Ectodermal cell (in vitro differentiated cells): ENCODE results near the gene FAM221A. TPM values are rescaled to one million over a fixed set of nuclear protein-coding genes. Genes with fewer than 3 reads are reported as not detected.

Source experiments
- H3K27ac ChIP-seq: 2 replicates; pipeline ENCODE4 v1.7.0; 2013; ENCODE audit warnings: mild to moderate bottlenecking, low read depth, low read length; ENCODE audit not compliant: insufficient read depth, poor library complexity, severe bottlenecking
- H3K27me3 ChIP-seq: 2 replicates; pipeline ENCODE4 v1.7.0; 2013; ENCODE audit warnings: mild to moderate bottlenecking, low read length; ENCODE audit not compliant: insufficient read depth, control insufficient read depth, poor library complexity, severe bottlenecking
- H3K36me3 ChIP-seq: one replicate; pipeline ENCODE4 v1.7.0; 2013; ENCODE audit warnings: low read length; ENCODE audit not compliant: control insufficient read depth, insufficient read depth
- H3K4me1 ChIP-seq: one replicate; pipeline ENCODE4 v1.7.0; 2013; ENCODE audit warnings: low read length; ENCODE audit not compliant: control insufficient read depth, insufficient read depth
- H3K4me3 ChIP-seq: 2 replicates; pipeline ENCODE4 v1.7.0; 2013; ENCODE audit warnings: low read depth, low read length, control low read depth; ENCODE audit not compliant: insufficient read depth
- H3K9me3 ChIP-seq: 2 replicates; pipeline ENCODE4 v1.7.0; 2013; ENCODE audit warnings: mild to moderate bottlenecking, low read length, moderate library complexity; ENCODE audit not compliant: control insufficient read depth
- WGBS, 2 experiments: methylation state at CpG; one replicate each; pipeline ENCODE4 v1.1.7; 2013; ENCODE audit warnings: missing lambda C conversion rate in 2 of 2; 5-methylcytosine and 5-hydroxymethylcytosine counted together
- polyA plus RNA-seq, 4 experiments: library from polyadenylated mRNA; stranded (reverse); fragments of 50-300 nt; gene quantifications; one replicate each; pipeline ENCODE4 v1.2.3, GENCODE V29; 2013

The FAM221A gene, protein sequence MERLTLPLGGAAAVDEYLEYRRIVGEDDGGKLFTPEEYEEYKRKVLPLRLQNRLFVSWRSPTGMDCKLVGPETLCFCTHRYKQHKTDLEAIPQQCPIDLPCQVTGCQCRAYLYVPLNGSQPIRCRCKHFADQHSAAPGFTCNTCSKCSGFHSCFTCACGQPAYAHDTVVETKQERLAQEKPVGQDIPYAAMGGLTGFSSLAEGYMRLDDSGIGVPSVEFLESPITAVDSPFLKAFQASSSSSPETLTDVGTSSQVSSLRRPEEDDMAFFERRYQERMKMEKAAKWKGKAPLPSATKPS
- polyA plus RNA-seq (2013, experiment 1 of 4) = 7.7 TPM
- polyA plus RNA-seq (2013, experiment 2 of 4) = 7.6 TPM
- 5.4 TPM for polyA plus RNA-seq (2013, experiment 3 of 4)
- polyA plus RNA-seq (2013, experiment 4 of 4) = 6.0 TPM

DNA sequence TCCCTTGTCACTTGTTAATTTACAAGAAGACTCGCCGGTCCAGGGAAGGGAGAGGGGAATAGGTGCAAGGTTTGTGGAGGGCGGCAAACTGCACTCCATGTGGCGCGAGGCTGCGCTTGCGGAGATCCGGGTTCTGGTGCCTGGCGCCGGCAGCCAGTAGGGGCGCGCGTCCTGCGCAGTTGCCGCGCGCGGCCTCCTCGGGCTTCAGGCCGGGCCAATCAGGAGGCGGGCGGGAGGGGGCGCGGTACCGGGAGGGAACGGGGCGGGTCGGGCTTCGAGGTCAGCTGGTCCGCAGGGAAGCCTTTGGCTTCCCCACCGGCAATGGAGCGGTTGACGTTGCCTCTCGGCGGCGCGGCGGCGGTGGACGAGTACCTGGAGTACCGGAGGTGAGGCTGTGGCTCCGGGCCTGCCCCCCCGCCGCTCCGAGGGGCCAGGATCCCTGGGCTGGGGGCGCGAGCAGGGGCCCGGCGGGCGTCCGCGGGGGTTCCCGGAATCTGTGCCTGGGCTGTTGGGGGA is at the start of gene FAM221A:
TSS of gene FAM221A (plus strand) at position 302 of the 516 bp plus-strand sequence. CDS start at position 322, 20 bp downstream.
- Histone ChIP-seq H3K9me3 (no peaks in the 10 kb centered on the region), H3K27me3 (peaks cover 5% of the 10 kb centered on the region), H3K4me1 (no peaks in the 10 kb centered on the region), H3K27ac (peak within 1 kb of the TSS; percentile 56), H3K36me3 (no peaks in the 10 kb centered on the region), H3K4me3 (peak within 1 kb of the TSS; percentile 39)
- WGBS, 2 experiments = 26 to 32% methylated on average over 53 of the region's 53 CpGs

DNA sequence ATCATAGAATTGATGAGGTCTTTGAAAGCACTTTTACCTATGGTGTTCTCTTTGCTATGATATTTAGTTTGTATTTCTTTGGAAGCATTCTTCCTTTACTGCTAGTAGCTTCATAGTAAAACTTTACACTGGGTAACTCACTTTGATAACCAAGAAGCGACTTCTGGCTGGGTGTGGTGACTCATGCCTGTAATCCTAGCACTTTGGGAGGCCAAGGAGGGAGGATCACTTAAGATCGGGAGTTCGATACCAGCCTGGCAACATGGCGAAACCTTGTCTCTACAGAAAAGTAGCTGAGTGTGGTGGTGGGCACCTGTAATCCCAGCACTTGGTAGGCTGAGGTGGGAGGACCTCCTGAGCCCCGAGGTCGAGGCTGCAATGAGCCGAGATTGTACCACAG is 46.6 kb upstream of the FAM221A start:
- Histone ChIP-seq H3K4me1 (no peaks in the 10 kb centered on the region), H3K36me3 (no peaks in the 10 kb centered on the region), H3K27me3 (no peaks in the 10 kb centered on the region), H3K27ac (no peak overlapping the region), H3K9me3 (no peaks in the 10 kb centered on the region), H3K4me3 (no peak overlapping the region)
- 93 to 95% methylated on average over 7 of the region's 7 CpGs for WGBS, 2 experiments

DNA sequence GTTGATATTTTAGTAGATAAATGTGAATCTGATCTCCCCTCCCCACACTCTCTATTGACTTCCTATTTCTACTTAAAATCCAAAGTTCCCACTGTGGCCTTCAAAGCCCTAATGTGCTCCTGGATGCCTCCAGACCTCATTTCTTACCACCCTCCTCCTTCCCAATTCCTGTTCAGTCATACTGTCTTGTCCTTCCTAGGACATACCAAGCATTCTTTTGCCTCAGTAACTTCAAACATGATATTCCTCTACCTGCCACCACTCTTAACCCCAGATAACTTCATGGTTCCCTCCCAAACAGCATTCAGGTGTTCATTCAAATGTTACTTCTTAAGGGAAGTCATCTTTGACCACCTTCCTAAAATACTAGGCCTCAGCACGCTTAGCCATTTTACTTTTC is 34.2 kb upstream of the FAM221A start:
- no peaks in the 10 kb centered on the region for H3K9me3 ChIP-seq
- no peaks in the 10 kb centered on the region for H3K27me3 ChIP-seq
- H3K36me3 ChIP-seq = no peaks in the 10 kb centered on the region
- H3K4me3 ChIP-seq = no peak overlapping the region
- H3K27ac ChIP-seq = no peak overlapping the region
- H3K4me1 ChIP-seq = no peaks in the 10 kb centered on the region
- WGBS, 2 experiments = no CpG with 5 or more reads among the region's 1 CpG

DNA sequence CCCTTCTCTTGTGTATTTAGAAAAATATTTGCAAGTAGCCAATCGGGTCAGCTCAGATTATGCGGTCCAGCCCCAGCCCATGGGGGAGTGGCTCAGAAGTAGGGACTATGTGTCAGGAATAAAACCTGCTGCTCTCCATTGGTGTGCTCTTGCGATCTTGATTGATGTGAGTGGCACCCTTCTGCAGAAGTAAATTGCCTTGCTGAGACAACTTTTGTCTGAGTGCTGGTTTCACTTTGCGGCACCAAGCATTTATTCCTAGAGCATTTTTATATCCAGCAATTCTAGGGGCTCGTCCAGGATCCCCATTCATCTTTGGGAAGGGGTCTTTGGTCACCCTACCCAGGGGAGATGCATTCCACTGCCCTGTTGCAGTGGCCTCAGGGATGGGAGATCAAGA is 26.1 kb upstream of the FAM221A start:
- Histone ChIP-seq H3K4me1 (no peaks in the 10 kb centered on the region), H3K36me3 (no peaks in the 10 kb centered on the region), H3K4me3 (no peak overlapping the region), H3K27ac (no peak overlapping the region), H3K27me3 (no peaks in the 10 kb centered on the region), H3K9me3 (peaks cover 5% of the 10 kb centered on the region)
- 93 to 95% methylated on average over 5 of the region's 5 CpGs for WGBS, 2 experiments

DNA sequence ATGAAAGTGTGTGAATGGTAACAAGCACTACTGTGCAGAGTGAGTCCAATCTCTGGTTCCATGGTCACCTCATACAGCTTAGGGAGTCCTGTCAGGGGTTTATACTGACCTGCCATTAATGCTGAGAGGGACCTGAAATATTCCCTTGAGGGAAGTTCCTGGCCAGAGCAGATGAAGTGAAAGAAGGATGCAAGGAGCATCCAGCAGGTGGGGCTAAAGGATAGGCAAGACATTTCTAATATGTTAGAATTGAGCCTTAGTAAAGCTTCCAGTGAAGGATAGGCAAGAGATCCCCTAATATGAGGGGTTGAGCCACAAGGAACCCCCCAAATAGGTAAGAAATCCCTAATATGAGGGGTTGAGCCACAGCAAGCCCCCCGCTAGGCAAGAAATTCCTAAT is 25.5 kb upstream of the FAM221A start:
- WGBS, 2 experiments = 0 to 6% methylated on average over 1 of the region's 1 CpG
- Histone ChIP-seq H3K4me1 (no peaks in the 10 kb centered on the region), H3K36me3 (no peaks in the 10 kb centered on the region), H3K4me3 (no peak overlapping the region), H3K27ac (no peak overlapping the region), H3K9me3 (peaks cover 5% of the 10 kb centered on the region), H3K27me3 (no peaks in the 10 kb centered on the region)

DNA sequence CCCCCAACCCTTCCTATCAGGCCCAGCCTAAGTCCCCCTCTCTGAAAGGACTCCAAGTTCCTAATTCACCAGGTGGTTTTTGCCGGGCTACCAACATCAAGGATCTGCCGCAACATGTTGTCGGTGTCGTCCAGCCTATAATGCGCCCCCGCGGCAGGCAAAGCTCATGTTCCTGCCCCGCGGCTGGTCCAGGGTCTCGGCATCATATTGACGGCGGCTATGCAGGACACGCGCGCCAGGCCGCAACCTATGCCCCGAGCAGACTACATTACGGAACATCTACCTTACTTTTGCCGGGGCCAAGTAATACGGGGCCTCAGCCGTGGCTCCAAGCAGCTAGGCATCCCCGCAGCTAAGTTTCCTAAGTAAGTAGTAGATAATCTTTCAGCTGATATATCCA is 24.6 kb upstream of the FAM221A start:
- no peaks in the 10 kb centered on the region for H3K4me1 ChIP-seq
- no peak overlapping the region for H3K27ac ChIP-seq
- no peaks in the 10 kb centered on the region for H3K27me3 ChIP-seq
- WGBS, 2 experiments = 96 to 97% methylated on average over 22 of the region's 22 CpGs
- no peaks in the 10 kb centered on the region for H3K36me3 ChIP-seq
- peaks cover 5% of the 10 kb centered on the region for H3K9me3 ChIP-seq
- H3K4me3 ChIP-seq = no peak overlapping the region

DNA sequence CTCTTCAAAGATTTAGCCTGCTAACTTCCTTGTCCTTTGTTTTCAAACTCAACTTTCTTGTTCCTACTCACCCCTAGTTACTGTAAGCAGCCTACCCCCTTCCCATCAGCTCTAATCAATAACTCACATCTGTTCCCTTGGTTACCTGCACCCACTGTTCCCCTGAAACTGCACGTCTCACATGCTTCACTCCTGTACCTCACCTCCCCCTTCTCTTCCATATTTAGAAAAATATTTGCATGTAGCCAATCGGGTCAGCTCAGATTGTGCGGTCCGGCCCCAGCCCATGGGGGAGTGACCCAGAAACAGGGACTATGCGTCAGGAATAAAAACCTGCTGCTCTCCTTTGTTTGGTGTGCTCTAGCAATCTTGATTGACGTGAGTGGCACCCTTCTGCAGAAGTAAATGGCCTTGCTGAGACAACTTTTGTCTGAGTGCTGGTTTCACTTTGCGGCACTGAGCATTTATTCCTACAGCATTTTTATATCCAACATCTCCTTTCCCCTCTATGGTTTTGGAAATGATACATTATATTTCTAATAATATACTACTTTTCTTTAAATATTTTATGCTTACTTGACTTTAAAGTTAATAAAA is 21.1 kb upstream of the FAM221A start:
- H3K27ac ChIP-seq = no peak overlapping the region
- H3K4me1 ChIP-seq = no peaks in the 10 kb centered on the region
- no peak overlapping the region for H3K4me3 ChIP-seq
- 79 to 81% methylated on average over 7 of the region's 7 CpGs for WGBS, 2 experiments
- H3K9me3 ChIP-seq = peaks cover 5% of the 10 kb centered on the region
- H3K27me3 ChIP-seq = no peaks in the 10 kb centered on the region
- H3K36me3 ChIP-seq = no peaks in the 10 kb centered on the region

DNA sequence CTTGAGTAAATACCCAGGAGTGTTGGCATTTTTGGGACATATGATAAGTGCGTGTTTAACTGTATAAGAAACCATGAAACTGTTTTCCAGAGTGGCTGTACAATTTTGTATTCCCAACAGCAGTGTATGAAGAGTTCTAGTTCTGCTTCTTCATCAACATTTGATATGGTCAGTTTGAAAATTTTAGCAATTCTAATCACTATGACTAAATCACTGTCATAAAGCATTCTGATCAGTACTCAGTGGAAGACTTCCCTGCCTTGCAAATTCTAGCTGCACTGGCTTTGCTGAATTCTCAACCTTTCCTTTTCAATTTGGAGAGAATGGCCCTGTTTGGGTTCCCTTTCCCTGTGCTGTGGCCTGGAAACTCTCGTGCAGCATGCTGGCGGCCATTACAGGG is 18.6 kb upstream of the FAM221A start:
- H3K27ac ChIP-seq = no peak overlapping the region
- H3K4me3 ChIP-seq = no peak overlapping the region
- no peaks in the 10 kb centered on the region for H3K9me3 ChIP-seq
- H3K27me3 ChIP-seq = no peaks in the 10 kb centered on the region
- no peaks in the 10 kb centered on the region for H3K36me3 ChIP-seq
- no peaks in the 10 kb centered on the region for H3K4me1 ChIP-seq
- 91 to 93% methylated on average over 3 of the region's 3 CpGs for WGBS, 2 experiments

DNA sequence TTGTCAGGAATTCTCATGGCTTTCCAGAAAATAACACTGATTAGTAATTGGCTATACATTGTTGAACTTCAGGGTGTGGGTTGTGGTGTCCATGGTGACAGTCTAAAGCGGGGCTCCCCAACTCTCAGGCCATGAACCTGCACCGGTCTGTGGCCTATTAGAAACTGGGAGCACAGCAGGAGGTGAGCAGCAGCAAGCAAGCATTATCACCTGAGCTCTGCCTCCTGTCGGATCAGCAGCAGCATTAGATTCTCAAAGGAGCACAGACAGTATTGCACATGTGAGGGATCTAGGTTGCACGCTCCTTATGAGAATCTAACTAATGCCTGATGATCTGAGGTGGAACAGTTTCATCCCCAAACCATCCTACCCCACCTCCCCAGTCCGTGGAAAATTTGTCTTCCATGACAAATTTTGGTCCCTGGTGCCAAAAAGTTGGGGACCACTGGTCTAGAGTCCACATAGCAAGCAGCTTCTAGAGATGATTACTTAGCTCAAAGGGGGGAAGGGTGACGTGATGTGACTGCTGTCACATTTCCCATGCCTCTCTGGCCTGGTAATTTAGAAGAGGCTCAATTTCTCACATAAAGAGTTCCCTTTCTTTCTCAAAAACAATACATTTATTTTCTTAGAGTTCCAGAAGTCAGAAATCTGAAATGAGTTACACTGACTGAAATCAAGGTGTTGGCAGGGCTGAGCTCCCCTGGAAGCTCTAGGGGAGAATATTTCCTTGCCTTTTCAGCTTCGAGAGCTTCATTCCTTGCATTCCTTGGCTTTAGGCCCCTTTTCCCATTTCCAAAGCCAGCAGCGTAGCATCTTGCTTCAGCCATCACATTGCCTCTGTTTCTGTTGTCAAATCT is 17.6 kb upstream of the FAM221A start:
- H3K9me3 ChIP-seq = no peaks in the 10 kb centered on the region
- H3K27me3 ChIP-seq = no peaks in the 10 kb centered on the region
- no peaks in the 10 kb centered on the region for H3K36me3 ChIP-seq
- H3K27ac ChIP-seq = no peak overlapping the region
- H3K4me1 ChIP-seq = no peaks in the 10 kb centered on the region
- 76 to 81% methylated on average over 8 of the region's 8 CpGs for WGBS, 2 experiments
- H3K4me3 ChIP-seq = no peak overlapping the region

DNA sequence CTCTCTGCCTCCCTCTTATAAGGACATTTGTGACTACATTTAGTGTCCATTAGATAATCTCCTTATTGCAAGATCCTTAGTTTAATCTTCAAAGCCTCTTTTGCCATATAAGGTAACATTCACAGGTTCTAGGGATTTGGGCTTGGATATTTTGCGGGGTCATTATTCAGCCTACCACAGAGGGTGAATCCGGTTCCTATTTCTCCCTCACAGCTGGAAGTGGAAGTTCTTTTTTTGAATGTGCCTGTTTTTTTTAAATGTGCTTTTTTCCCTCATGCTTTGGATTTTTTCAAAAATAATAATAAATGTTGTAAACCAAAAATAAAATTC is 17.1 kb upstream of the FAM221A start:
- Histone ChIP-seq H3K4me1 (no peaks in the 10 kb centered on the region), H3K4me3 (no peak overlapping the region), H3K27ac (no peak overlapping the region), H3K27me3 (no peaks in the 10 kb centered on the region), H3K36me3 (no peaks in the 10 kb centered on the region), H3K9me3 (no peaks in the 10 kb centered on the region)
- 50 to 59% methylated on average over 1 to 2 of the region's 2 CpGs for WGBS, 2 experiments
